Gastrocnemius medialis (tissue), 4 donors: ENCODE data around the gene CLCA2. TPM values are rescaled to one million over a fixed set of nuclear protein-coding genes. Genes with fewer than 3 reads are reported as not detected.

ENCODE experiments used
- ATAC-seq, 2 donors: fragments of 150-250 bp; one replicate each; pipeline ENCODE4 v1.9.1; 2016
- DNase-seq, 2 donors: peaks; one replicate each; pipeline ENCODE4 v3.0.0-alpha.2; 2019
- H3K27ac ChIP-seq, 4 donors: fragments of 200-600 bp; sonication (generic); 1 replicate in 1 of 4; 2 replicates in 3 of 4; pipeline ENCODE4 v1.5.1; 2016 to 2018; ENCODE audit warnings: mild to moderate bottlenecking in 2 of 4, moderate library complexity in 1 of 4
- H3K27me3 ChIP-seq, 3 donors: fragments of 200-600 bp; sonication (generic) in 2 of 3; 1 replicate in 1 of 3; 2 replicates in 2 of 3; pipeline versions ENCODE4 v1.5.1 to v1.6.0; 2016 to 2019; ENCODE audit warnings: mild to moderate bottlenecking in 1 of 3, moderate library complexity in 1 of 3
- H3K36me3 ChIP-seq, 2 donors: fragments of 200-600 bp; sonication (generic) in 1 of 2; one replicate each; pipeline ENCODE4 v1.5.1; 2017 to 2018
- H3K4me1 ChIP-seq, 2 donors: fragments of 200-600 bp; sonication (generic) in 1 of 2; one replicate each; pipeline ENCODE4 v1.5.1; 2016 to 2017; ENCODE audit warnings: mild to moderate bottlenecking in 2 of 2
- H3K4me3 ChIP-seq, 4 donors: fragments of 200-600 bp; sonication (generic) in 3 of 4; 1 replicate in 1 of 4; 2 replicates in 3 of 4; pipeline ENCODE4 v1.5.1; 2016 to 2019; ENCODE audit warnings: mild to moderate bottlenecking in 2 of 4
- H3K9me3 ChIP-seq, 3 donors: fragments of 200-600 bp; sonication (generic) in 2 of 3; 1 replicate in 1 of 3; 2 replicates in 2 of 3; pipeline ENCODE4 v1.5.1; 2016 to 2019
- CTCF ChIP-seq, 5 experiments: fragments of 450-650 bp in 3 of 5; fragments of 200-600 bp in 2 of 5; sonication (generic) in 2 of 5; IDR thresholded peaks in 4 of 5; conservative IDR thresholded peaks in 1 of 5; 1 replicate in 4 of 5; 2 replicates in 1 of 5; pipeline ENCODE4 v1.5.1; 2016 to 2019; ENCODE audit warnings: antibody characterized with exemption in 5 of 5, mild to moderate bottlenecking in 3 of 5, moderate library complexity in 3 of 5
- POLR2A ChIP-seq, 2 donors: fragments of 450-650 bp; IDR thresholded peaks; one replicate each; pipeline ENCODE4 v1.6.1; 2017; ENCODE audit warnings: antibody characterized with exemption in 2 of 2, mild to moderate bottlenecking in 2 of 2, moderate library complexity in 2 of 2
- in situ Hi-C, 4 donors: fragments of 200-750 bp; cut with MboI; loops; one replicate each; pipeline versions ENCODE4 v1.15.0 to v1.8.0; 2017; ENCODE audit warnings: low sequenced_read_pairs in 4 of 4
- intact Hi-C: fragments of 100-400 bp; cut with DNase I; formaldehyde crosslinking; loops from one replicate; pipeline ENCODE4 v1.15.1; 2023; ENCODE audit warnings: low total_unique reads
- total RNA-seq, 4 donors: library from RNA; depleted of rRNA; stranded (reverse); fragments of >200 nt; gene quantifications; one replicate each; pipeline versions ENCODE4 v1.1.0 to v1.2.3, GENCODE V29; 2016

The CLCA2 gene
- total RNA-seq, 4 donors from 2014 or later, result not detected

DNA sequence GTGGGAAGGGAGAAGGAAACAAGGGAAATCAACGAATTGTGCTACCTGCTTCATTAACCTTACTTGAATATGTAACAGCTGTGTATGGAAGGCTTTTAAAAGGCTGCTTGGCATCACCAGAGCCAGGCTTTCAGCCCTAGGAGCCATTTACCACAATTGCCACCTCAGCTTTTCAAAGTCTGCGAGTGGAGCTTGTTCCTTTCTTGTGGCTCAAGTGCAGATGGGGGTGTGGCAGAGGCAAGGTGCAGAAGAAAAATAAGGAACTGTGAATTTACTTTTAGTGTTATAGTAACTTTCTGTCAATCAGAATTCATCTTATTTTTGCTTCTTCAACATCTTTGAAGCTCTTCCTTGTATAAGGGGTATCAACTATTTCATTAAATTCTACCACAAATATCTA lies 17.6 kb downstream of the CLCA2 start:
- Histone ChIP-seq H3K27me3 (no peaks in the 10 kb centered on the region), H3K9me3 (no peaks in the 10 kb centered on the region), H3K4me1 (no peaks in the 10 kb centered on the region), H3K27ac (no peak overlapping the region), H3K4me3 (no peak overlapping the region), H3K36me3 (no peaks in the 10 kb centered on the region)
- TF ChIP-seq POLR2A (IDR thresholded peaks at IDR 0.05), result no peak
- TF ChIP-seq CTCF (IDR thresholded peaks at IDR 0.05 in 4 of 5, conservative IDR thresholded peaks at IDR 0.05 in 1 of 5), result no peak
- intact Hi-C loops (no loop called here), in situ Hi-C loops (no loop called here)
- ATAC-seq (no peak), DNase-seq (no peak)

GRCh38 chr1:86441997-86442396 lies 18.0 kb downstream of the CLCA2 start:
- Histone ChIP-seq H3K27ac (no peak overlapping the region), H3K27me3 (no peaks in the 10 kb centered on the region), H3K9me3 (no peaks in the 10 kb centered on the region), H3K4me3 (no peak overlapping the region), H3K36me3 (no peaks in the 10 kb centered on the region), H3K4me1 (no peaks in the 10 kb centered on the region)
- no peak for DNase-seq
- ATAC-seq, result no peak
- intact Hi-C loops, result no loop called here
- in situ Hi-C loops, result no loop called here
- no peak for TF ChIP-seq POLR2A (IDR thresholded peaks at IDR 0.05)
- TF ChIP-seq CTCF (IDR thresholded peaks at IDR 0.05 in 4 of 5, conservative IDR thresholded peaks at IDR 0.05 in 1 of 5), result no peak

DNA sequence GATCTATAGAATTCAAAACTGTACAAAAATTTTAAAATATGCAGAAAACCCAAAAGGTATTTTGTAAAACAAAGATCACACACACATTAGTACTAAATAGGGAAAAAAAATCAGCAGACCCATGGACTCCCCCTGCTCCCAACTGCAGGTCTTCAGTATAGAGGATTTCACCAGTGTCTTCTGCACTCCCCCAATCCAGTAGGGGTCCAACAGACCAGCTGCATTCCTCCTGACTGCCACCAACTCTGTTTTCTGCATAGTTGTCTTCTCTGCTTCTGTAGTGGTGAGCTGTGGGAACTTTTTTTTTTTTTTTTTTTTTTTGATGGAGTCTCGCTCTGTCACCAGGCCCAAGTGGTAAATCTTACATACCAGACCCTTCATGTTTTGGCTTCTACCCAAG lies 21.9 kb downstream of the CLCA2 start:
- Histone ChIP-seq H3K4me1 (no peaks in the 10 kb centered on the region), H3K27me3 (no peaks in the 10 kb centered on the region), H3K9me3 (no peaks in the 10 kb centered on the region), H3K4me3 (no peak overlapping the region), H3K27ac (no peak overlapping the region), H3K36me3 (no peaks in the 10 kb centered on the region)
- TF ChIP-seq POLR2A (IDR thresholded peaks at IDR 0.05) (no peak), CTCF (IDR thresholded peaks at IDR 0.05 in 4 of 5, conservative IDR thresholded peaks at IDR 0.05 in 1 of 5) (no peak)
- in situ Hi-C loops, result no loop called here
- intact Hi-C loops, result no loop called here
- DNase-seq (no peak), ATAC-seq (no peak)

- intact Hi-C loops (no loop called here), in situ Hi-C loops (no loop called here)
- Histone ChIP-seq H3K4me3 (no peak overlapping the region), H3K4me1 (no peaks in the 10 kb centered on the region), H3K27me3 (no peaks in the 10 kb centered on the region), H3K27ac (no peak overlapping the region), H3K9me3 (no peaks in the 10 kb centered on the region), H3K36me3 (no peaks in the 10 kb centered on the region)
- no peak for DNase-seq
- TF ChIP-seq CTCF (IDR thresholded peaks at IDR 0.05 in 4 of 5, conservative IDR thresholded peaks at IDR 0.05 in 1 of 5) (no peak), POLR2A (IDR thresholded peaks at IDR 0.05) (no peak)
- no peak for ATAC-seq
Measured at GRCh38 chr1:86447198-86447790, 23.3 kb downstream of the CLCA2 start.

- H3K27me3 ChIP-seq, result no peaks in the 10 kb centered on the region
- intact Hi-C loops (no loop called here), in situ Hi-C loops (no loop called here)
- H3K36me3 ChIP-seq, result no peaks in the 10 kb centered on the region
- no peak for DNase-seq
- no peaks in the 10 kb centered on the region for H3K4me1 ChIP-seq
- no peak overlapping the region for H3K4me3 ChIP-seq
- TF ChIP-seq CTCF (IDR thresholded peaks at IDR 0.05 in 4 of 5, conservative IDR thresholded peaks at IDR 0.05 in 1 of 5), result no peak
- no peak for TF ChIP-seq POLR2A (IDR thresholded peaks at IDR 0.05)
- no peak for ATAC-seq
- H3K27ac ChIP-seq, result no peak overlapping the region
- no peaks in the 10 kb centered on the region for H3K9me3 ChIP-seq
Measured at GRCh38 chr1:86448670-86449069, 24.7 kb downstream of the CLCA2 start.
